Measurements from ENCODE around the gene FBN2.

Gene FBN2

DNA sequence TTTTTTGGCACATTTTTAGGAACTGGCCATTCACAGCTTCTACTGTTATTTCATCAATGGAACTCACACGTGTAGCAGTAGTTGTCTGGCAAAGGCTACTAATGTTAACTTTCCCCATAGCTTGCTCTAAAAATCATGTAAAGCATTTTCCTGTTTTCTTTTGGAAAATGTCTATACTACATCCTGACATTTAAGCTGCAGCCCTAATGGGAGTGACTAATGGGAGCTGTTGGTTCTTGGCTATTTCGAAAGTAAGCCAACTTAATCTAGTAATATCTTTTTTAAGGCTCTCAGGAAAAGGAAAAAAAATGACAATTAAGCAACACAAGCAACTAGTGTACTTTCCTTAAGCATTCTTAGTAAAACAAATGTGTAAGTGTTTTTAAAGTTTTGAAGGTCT, 285.3 kb downstream of the FBN2 start:
- no peak overlapping the region for H3K27ac ChIP-seq
- H3K4me1 ChIP-seq: no peaks in the 10 kb centered on the region
- no peaks in the 10 kb centered on the region for H3K36me3 ChIP-seq
- peaks cover 0 to 13% (median 8%) of the 10 kb centered on the region in 11 experiments; a peak in 7 of 22 replicates for H3K9me3 ChIP-seq (replicated peaks in 1 of 11)
- H3K4me3 ChIP-seq: no peak overlapping the region
- no peak for TF ChIP-seq Cebpa-rat (IDR thresholded peaks at IDR 0.05)
- no peak overlapping the region for H3K4me2 ChIP-seq
- no peaks in the 10 kb centered on the region for H4K20me1 ChIP-seq
- H3K27me3 ChIP-seq: no peaks in the 10 kb centered on the region
- H3K9ac ChIP-seq: no peak overlapping the region

DNA sequence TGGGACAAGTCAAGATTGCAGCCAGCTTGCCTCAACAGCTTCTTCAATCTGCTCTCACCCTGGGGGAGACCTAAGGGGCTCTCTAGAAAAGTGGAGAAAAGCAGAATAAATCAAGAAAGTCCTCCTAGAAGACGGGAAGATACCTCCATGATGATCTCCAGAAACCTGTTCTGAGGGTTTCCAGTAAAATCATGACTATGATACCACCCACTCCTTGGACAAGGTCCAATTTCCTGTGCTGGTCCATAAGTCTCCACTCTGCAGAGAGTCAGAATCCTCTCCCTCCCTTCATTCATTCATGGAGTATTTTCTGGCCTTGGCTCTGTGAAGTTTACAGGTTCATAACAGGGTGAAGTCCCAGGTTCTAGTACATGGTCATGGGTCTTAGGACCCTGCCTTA, 285.8 kb downstream of the FBN2 start:
- Histone ChIP-seq H4K20me1 (no peaks in the 10 kb centered on the region), H3K4me2 (no peak overlapping the region), H3K27me3 (no peaks in the 10 kb centered on the region), H3K9me3 (replicated peaks in 1 of 11) (peaks cover 0 to 13% (median 8%) of the 10 kb centered on the region in 11 experiments; a peak in 7 of 22 replicates), H3K4me1 (no peaks in the 10 kb centered on the region), H3K27ac (no peak overlapping the region), H3K36me3 (no peaks in the 10 kb centered on the region), H3K9ac (no peak overlapping the region), H3K4me3 (no peak overlapping the region)
- no peak for TF ChIP-seq Cebpa-rat (IDR thresholded peaks at IDR 0.05)

DNA sequence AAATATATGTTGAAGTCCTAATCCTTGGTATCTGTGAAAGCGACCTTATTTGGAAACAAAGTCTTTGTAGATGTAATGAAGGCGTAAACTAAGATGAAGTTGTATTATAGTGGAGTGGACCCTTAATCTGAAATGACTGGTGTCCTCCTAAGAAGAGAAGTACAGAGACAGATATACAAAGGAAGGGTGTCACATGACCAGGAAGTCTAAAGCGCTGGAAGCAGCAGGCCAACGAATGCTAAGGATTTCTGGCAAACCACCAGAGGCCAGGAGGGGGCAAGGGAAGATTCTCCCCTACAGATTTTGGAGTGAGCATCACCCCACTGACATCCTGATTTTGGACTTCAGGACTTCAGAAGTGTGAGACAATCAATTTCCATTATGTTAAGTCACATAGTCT, 292.1 kb downstream of the FBN2 start:
- TF ChIP-seq Cebpa-rat (IDR thresholded peaks at IDR 0.05): no peak
- H3K36me3 ChIP-seq: no peaks in the 10 kb centered on the region
- no peaks in the 10 kb centered on the region for H3K9me3 ChIP-seq (replicated peaks in 1 of 11)
- H3K27ac ChIP-seq: no peak overlapping the region
- H4K20me1 ChIP-seq: no peaks in the 10 kb centered on the region
- no peak overlapping the region for H3K4me3 ChIP-seq
- H3K27me3 ChIP-seq: no peaks in the 10 kb centered on the region
- H3K4me1 ChIP-seq: no peaks in the 10 kb centered on the region
- no peak overlapping the region for H3K4me2 ChIP-seq
- H3K9ac ChIP-seq: no peak overlapping the region

DNA sequence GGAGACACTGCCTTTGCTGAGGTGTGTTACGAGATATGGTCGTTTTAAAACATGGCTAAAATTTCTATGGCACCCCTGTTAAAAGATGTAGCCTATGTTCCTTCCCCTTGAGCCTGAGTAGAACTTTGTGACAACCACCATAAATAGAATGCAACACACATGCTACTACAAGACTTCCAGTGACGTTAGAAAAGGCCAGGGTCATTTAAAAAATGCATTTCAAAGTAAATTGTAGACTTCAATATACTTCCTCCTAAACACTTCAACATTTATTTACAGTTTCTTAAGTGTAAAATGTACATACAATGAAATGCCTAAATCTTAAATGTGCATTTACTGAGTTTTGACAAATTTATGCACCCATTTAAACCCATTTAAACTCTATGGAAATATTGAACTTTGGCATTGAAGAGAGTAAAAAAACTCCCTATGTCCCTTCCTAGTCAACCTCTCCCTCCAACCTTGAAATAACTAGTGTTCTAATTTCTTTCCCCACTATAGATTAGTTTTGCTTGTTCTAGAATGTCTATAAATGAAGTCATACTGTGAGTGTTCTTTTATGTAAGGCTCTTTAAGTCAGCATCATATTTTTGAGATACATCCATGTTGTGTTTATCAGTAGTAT, 294.0 kb downstream of the FBN2 start:
- H3K9me3 ChIP-seq (replicated peaks in 1 of 11): no peaks in the 10 kb centered on the region
- no peak overlapping the region for H3K9ac ChIP-seq
- H3K4me1 ChIP-seq: no peaks in the 10 kb centered on the region
- H3K27me3 ChIP-seq: no peaks in the 10 kb centered on the region
- H3K27ac ChIP-seq: no peak overlapping the region
- H4K20me1 ChIP-seq: no peaks in the 10 kb centered on the region
- H3K4me2 ChIP-seq: no peak overlapping the region
- no peak overlapping the region for H3K4me3 ChIP-seq
- no peak for TF ChIP-seq Cebpa-rat (IDR thresholded peaks at IDR 0.05)
- H3K36me3 ChIP-seq: no peaks in the 10 kb centered on the region

DNA sequence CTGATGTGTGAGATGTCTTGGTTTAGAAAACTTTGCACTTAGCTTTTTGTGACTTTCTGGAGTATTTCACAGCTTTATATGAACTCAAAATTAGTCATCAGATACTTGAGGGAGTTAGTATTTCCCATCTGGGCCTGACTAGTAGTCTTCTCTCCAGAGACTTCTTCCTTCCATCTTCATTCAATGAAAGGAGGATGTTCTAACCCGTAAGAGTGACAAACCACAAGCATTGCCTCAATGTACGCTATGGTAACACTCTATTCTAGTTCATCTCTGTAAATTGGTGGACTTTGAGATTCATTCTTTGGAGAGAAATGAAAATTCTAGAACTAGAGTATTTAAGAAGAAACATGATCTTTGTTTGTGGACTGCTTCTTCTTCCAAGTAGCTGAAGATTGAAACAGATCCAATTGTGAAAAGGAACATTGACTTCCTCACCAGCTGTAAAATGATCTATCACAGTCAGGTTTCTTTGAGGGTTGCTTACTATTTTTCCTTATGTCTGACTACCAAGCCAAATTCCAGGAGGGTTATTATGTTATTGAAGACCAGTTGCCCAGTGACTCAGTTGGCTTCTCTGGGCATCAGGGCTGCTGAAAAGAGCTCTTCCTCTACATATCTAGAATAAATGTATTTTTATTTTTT, 296.9 kb downstream of the FBN2 start:
- Histone ChIP-seq H3K9me3 (replicated peaks in 1 of 11) (no peaks in the 10 kb centered on the region), H3K27me3 (no peaks in the 10 kb centered on the region), H3K4me2 (no peak overlapping the region), H3K4me1 (no peaks in the 10 kb centered on the region), H3K36me3 (no peaks in the 10 kb centered on the region), H4K20me1 (no peaks in the 10 kb centered on the region), H3K27ac (no peak overlapping the region), H3K4me3 (no peak overlapping the region), H3K9ac (no peak overlapping the region)
- TF ChIP-seq Cebpa-rat (IDR thresholded peaks at IDR 0.05): no peak

DNA sequence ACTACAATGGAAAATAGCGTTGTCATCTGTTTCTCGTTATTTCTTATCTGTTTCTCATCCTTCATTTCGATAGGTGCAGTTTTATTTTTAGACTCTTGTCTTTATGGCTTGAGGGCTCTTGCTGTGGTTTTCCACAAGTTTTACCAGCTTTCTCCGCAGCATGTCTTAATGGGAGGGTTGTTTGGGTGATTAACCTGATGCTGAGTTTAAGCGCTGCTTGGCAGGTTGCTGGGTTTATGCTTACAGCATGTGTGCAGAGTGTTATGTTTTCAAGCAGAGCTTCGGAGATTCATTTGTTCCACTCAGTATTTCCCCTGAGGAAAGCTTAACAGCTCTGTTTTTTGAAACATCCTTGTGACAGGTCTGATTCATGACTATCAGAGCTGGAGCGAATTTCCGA, 300.5 kb downstream of the FBN2 start:
- Histone ChIP-seq H3K36me3 (no peaks in the 10 kb centered on the region), H3K27me3 (no peaks in the 10 kb centered on the region), H3K9me3 (replicated peaks in 1 of 11) (no peaks in the 10 kb centered on the region; a peak in 1 of 22 replicates), H3K9ac (no peak overlapping the region), H3K4me3 (no peak overlapping the region), H3K4me1 (no peaks in the 10 kb centered on the region), H3K27ac (no peak overlapping the region), H4K20me1 (no peaks in the 10 kb centered on the region), H3K4me2 (no peak overlapping the region)
- no peak for TF ChIP-seq Cebpa-rat (IDR thresholded peaks at IDR 0.05)

DNA sequence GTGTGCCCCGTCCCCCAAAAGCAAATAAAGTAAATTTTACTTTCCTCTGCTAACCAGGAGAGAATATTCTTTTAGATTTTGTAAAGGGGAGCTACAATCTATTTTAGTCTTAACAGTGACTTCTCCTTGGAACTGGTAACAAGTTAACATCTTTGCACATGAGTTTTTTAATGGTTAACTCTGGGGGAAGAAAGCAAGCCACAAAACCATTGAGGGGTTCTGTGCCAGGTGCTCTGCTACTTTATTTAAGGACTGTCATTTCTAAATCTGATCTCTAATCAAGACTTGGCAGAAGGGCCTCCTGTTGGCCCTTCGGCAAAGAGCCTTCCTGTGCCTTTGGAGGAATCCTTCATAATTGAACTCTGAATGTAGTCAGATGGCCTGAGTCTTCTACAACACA, 301.0 kb downstream of the FBN2 start:
- TF ChIP-seq Cebpa-rat (IDR thresholded peaks at IDR 0.05): no peak
- no peak overlapping the region for H3K4me2 ChIP-seq
- no peak overlapping the region for H3K9ac ChIP-seq
- H4K20me1 ChIP-seq: no peaks in the 10 kb centered on the region
- H3K4me1 ChIP-seq: no peaks in the 10 kb centered on the region
- no peaks in the 10 kb centered on the region for H3K36me3 ChIP-seq
- no peaks in the 10 kb centered on the region for H3K27me3 ChIP-seq
- H3K27ac ChIP-seq: no peak overlapping the region
- H3K4me3 ChIP-seq: no peak overlapping the region
- no peaks in the 10 kb centered on the region; a peak in 1 of 22 replicates for H3K9me3 ChIP-seq (replicated peaks in 1 of 11)

DNA sequence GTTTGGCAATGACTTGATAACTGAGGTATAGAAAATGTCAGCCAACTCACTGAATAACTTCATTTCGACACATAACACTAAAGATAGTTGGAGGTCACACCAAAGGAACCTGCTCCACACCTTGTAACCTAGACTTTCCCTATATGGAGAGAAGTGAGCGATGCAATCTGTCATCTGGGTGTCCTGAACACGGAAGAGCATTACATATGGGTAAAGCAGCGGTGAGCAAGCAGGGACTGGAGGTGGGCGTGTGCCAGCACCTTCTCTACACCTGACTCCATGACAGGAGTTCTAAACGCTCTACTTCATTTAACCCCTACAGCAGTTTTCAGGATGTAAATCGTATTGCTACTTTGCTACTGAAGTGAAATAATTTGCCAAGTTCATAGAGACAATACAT, 301.7 kb downstream of the FBN2 start:
- no peaks in the 10 kb centered on the region for H3K27me3 ChIP-seq
- no peak for TF ChIP-seq Cebpa-rat (IDR thresholded peaks at IDR 0.05)
- no peaks in the 10 kb centered on the region; a peak in 1 of 22 replicates for H3K9me3 ChIP-seq (replicated peaks in 1 of 11)
- no peak overlapping the region for H3K4me2 ChIP-seq
- H4K20me1 ChIP-seq: no peaks in the 10 kb centered on the region
- H3K4me3 ChIP-seq: no peak overlapping the region
- no peak overlapping the region for H3K27ac ChIP-seq
- H3K9ac ChIP-seq: no peak overlapping the region
- H3K36me3 ChIP-seq: no peaks in the 10 kb centered on the region
- H3K4me1 ChIP-seq: no peaks in the 10 kb centered on the region

DNA sequence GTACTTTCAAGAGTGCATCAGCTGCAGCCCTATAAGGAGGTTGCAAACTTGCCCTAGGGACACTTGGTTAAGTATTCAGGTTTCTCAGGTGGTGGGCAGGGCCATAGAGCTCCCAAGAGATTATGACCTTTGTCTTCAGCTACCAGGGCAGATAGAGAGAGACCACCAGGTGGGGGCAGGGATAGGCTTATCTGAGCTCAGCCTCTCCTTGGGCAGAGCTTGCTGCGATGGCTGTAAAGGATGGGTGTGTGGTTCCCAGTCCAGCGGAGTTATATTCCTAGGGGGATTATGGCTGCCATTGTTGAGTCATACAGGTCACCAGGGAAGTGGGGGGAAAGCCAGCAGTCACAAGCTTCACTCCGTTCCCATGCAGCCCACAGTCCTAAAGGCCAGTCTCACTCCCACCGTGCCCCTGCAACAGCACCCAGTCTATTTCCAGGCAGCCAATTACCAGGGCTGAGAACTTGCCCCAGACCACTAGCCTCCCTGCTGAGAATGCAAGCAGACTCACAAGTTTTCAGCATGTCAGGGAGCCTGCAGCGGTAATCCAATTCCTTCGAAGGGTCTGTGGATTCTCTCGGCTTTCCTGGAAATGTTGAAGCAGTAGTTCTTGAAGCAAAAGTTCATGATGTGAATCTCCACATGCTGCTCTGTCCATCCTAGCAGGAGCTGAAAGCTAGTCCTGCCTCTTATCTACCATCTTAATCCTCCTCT, 303.0 kb downstream of the FBN2 start:
- Histone ChIP-seq H3K4me2 (no peak overlapping the region), H3K27ac (no peak overlapping the region), H3K4me1 (no peaks in the 10 kb centered on the region), H3K9me3 (replicated peaks in 1 of 11) (no peaks in the 10 kb centered on the region; a peak in 1 of 22 replicates), H3K36me3 (no peaks in the 10 kb centered on the region), H4K20me1 (no peaks in the 10 kb centered on the region), H3K27me3 (no peaks in the 10 kb centered on the region), H3K4me3 (no peak overlapping the region), H3K9ac (no peak overlapping the region)
- TF ChIP-seq Cebpa-rat (IDR thresholded peaks at IDR 0.05): no peak

DNA sequence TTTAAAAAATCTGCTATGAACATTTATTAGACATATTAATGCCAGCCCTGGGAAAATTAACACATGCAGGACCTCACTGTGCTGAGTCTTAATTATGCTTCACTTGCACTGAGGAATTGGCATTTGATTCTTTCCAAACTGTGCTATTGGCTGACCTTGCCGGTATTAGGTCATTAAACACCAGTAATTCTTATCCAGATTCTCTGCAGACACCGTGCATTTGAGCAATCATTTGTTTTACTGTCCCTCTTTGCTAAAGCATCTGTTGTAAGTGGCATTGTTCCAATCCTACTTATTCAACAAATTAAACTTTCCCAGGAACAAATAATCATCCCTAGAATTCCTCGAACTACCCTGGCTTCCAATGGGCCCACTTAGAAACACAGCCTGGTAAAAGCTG, 309.5 kb downstream of the FBN2 start:
- Histone ChIP-seq H3K27me3 (no peaks in the 10 kb centered on the region), H3K27ac (no peak overlapping the region), H3K4me2 (peak overlapping the region in 1 of 11 experiments; percentile 17; a peak in 1 of 22 replicates), H3K36me3 (no peaks in the 10 kb centered on the region), H3K9me3 (replicated peaks in 1 of 11) (no peaks in the 10 kb centered on the region), H3K4me3 (no peak overlapping the region), H4K20me1 (no peaks in the 10 kb centered on the region), H3K4me1 (peaks cover 0 to 8% (median 0%) of the 10 kb centered on the region in 10 experiments; a peak in 6 of 20 replicates), H3K9ac (no peak overlapping the region)
- no peak for TF ChIP-seq Cebpa-rat (IDR thresholded peaks at IDR 0.05)

Measured in BLaER1 treated with 17β-estradiol and CSF1 and Interleukin-3, amounts not matched to agents 10 nM and 100 nM (cell line).